DND-41 (cell line): ENCODE data around the gene ITGA1.

Experiments
- CTCF ChIP-seq: IDR thresholded peaks from 2 replicates; pipeline ENCODE4 v1.5.1; 2012; ENCODE audit warnings: borderline replicate concordance, low read length, moderate library complexity, mild to moderate bottlenecking; ENCODE audit not compliant: poor library complexity, severe bottlenecking; ENCODE audit errors: extremely low read depth
- EZH2 ChIP-seq: IDR thresholded peaks from 3 replicates; pipeline ENCODE4 v1.6.1; 2012; ENCODE audit warnings: borderline replicate concordance, low read depth, mild to moderate bottlenecking, moderate library complexity, low read length, inconsistent platforms; ENCODE audit not compliant: severe bottlenecking

DNA sequence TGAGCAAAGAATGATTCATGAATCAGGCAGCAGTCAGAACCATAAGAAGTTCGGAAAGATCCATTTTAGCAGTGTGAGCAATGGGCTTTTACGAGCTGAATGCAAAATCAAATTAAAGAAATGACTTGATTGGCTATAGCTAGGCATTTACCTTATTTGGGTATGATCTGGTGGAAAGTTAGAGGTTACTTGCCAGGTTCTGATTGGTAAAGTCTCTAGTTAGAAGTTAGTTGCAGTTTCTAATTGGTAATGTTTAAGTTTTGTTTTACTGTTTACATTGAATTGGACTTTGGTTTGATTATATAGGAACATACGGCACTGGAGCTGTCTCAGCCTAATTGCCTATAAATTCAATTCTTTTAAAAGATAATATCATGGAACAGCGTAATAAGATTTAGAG lies 97.9 kb downstream of the ITGA1 start:
- TF ChIP-seq CTCF (no peak), EZH2 (no peak)
